Measurements from ENCODE around the gene OSM. TPM values are rescaled to one million over a fixed set of nuclear protein-coding genes. Genes with fewer than 3 reads are reported as not detected.
A peak's percentile ranks its signal among the peaks of the same experiment; 100 is the strongest.

The OSM gene
- total RNA-seq, 1 experiment from 2014 or later = not detected

DNA sequence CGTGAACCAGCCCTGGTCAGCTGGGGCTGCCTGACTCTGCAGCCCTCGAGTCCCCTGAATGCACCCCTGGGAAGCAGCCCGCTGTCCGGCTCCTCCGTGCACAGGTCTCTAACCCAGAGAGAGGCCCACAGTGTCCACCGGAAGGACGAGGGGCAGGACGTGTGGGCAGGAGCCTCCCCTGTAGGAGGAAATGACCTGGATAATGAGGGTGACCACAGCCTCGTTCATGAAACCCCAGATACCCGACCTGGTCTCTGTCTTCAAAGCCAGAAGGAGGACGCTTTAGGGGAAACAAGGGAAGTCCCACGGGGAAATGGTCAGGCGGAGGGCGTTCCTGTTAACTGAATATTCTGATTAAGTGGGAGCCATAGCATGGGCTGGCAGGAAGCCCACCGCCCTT, 43.3 kb downstream of the OSM start:
- Histone ChIP-seq H4K20me1 (ENCODE audit: insufficient read depth) (no peaks in the 10 kb centered on the region), H3K27ac (ENCODE audit: low read depth, low read length) (peak overlapping the region; percentile 92), H3K4me3 (replicated peaks in 1 of 2; ENCODE audit: low read depth in 1 of 2, low read length in 2 of 2) (no peak overlapping the region), H3K36me3 (ENCODE audit: control insufficient read depth in 1 of 2, insufficient read depth in 2 of 2, low read length in 2 of 2) (no peaks in the 10 kb centered on the region), H2AFZ (ENCODE audit: low read depth, low read length, poor library complexity, severe bottlenecking) (no peak overlapping the region), H3K9me3 (ENCODE audit: control insufficient read depth in 1 of 2, insufficient read depth in 1 of 2, low read depth in 1 of 2, low read length in 2 of 2) (no peaks in the 10 kb centered on the region; a peak in 1 of 4 replicates), H3K9me2 (ENCODE audit: insufficient read depth) (no peaks in the 10 kb centered on the region), H3K27me3 (ENCODE audit: insufficient read depth, low read length) (no peaks in the 10 kb centered on the region), H3K9ac (ENCODE audit: low read length) (peak overlapping the region; percentile 57), H3K79me2 (ENCODE audit: insufficient read depth, low read length) (no peaks in the 10 kb centered on the region), H3K4me2 (ENCODE audit: low read length) (peak overlapping the region; percentile 55), H3K4me1 (ENCODE audit: control insufficient read depth in 1 of 2, insufficient read depth in 2 of 2, low read length in 2 of 2) (peaks cover 44 to 90% of the 10 kb centered on the region in 2 experiments)
- intact Hi-C loops (cut with micrococcal nuclease) = no loop called here
- ChIA-PET POLR2A (interaction anchor here (0.8 to 6.3 kb wide), 5 partner anchors 8 to 115 kb away, joined by 3 to 43 read pairs (median 9); no protein-coding TSS in a partner anchor), CTCF (no interaction called here), RAD21 (ENCODE audit: low non-redundant PET in 1 of 2, low total read pairs in 2 of 2, uncharacterized antibody in 2 of 2, unreplicated experiment in 2 of 2) (no interaction called here)
- ATAC-seq (no peak), DNase-seq (ENCODE audit: low read depth, low spot score) (no peak)
- BruUV-seq (replicated peaks) = no TSS peak
- TF ChIP-seq POLR2A (IDR thresholded peaks at IDR 0.05; ENCODE audit: borderline replicate concordance, extremely low read depth, insufficient read depth, insufficient read length) (no peak), RAD21 (IDR thresholded peaks at IDR 0.05; ENCODE audit: low read depth) (no peak), ELF1 (IDR thresholded peaks at IDR 0.05; ENCODE audit: borderline replicate concordance, low read depth) (no peak), EGR1 (IDR thresholded peaks at IDR 0.05; ENCODE audit: low read depth) (no peak), EZH2phosphoT487 (IDR thresholded peaks at IDR 0.05; ENCODE audit: borderline replicate concordance) (no peak), SP1 (IDR thresholded peaks at IDR 0.05; ENCODE audit: low read depth) (no peak), YY1 (IDR thresholded peaks at IDR 0.05; ENCODE audit: extremely low read depth, insufficient replicate concordance, low read depth, low read length) (no peak), CBX3 (IDR thresholded peaks at IDR 0.05; ENCODE audit: low read depth) (no peak), JUND (IDR thresholded peaks at IDR 0.05) (no peak)
- TF ChIP-seq, protein P1, sequence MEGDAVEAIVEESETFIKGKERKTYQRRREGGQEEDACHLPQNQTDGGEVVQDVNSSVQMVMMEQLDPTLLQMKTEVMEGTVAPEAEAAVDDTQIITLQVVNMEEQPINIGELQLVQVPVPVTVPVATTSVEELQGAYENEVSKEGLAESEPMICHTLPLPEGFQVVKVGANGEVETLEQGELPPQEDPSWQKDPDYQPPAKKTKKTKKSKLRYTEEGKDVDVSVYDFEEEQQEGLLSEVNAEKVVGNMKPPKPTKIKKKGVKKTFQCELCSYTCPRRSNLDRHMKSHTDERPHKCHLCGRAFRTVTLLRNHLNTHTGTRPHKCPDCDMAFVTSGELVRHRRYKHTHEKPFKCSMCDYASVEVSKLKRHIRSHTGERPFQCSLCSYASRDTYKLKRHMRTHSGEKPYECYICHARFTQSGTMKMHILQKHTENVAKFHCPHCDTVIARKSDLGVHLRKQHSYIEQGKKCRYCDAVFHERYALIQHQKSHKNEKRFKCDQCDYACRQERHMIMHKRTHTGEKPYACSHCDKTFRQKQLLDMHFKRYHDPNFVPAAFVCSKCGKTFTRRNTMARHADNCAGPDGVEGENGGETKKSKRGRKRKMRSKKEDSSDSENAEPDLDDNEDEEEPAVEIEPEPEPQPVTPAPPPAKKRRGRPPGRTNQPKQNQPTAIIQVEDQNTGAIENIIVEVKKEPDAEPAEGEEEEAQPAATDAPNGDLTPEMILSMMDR (IDR thresholded peaks at IDR 0.05 in 2 of 3, conservative IDR thresholded peaks at IDR 0.05 in 1 of 3; ENCODE audit: borderline replicate concordance in 1 of 3, insufficient read depth in 1 of 3, low read depth in 2 of 3, low read length in 2 of 3) = no peak
- TF ChIP-seq, protein P2, sequence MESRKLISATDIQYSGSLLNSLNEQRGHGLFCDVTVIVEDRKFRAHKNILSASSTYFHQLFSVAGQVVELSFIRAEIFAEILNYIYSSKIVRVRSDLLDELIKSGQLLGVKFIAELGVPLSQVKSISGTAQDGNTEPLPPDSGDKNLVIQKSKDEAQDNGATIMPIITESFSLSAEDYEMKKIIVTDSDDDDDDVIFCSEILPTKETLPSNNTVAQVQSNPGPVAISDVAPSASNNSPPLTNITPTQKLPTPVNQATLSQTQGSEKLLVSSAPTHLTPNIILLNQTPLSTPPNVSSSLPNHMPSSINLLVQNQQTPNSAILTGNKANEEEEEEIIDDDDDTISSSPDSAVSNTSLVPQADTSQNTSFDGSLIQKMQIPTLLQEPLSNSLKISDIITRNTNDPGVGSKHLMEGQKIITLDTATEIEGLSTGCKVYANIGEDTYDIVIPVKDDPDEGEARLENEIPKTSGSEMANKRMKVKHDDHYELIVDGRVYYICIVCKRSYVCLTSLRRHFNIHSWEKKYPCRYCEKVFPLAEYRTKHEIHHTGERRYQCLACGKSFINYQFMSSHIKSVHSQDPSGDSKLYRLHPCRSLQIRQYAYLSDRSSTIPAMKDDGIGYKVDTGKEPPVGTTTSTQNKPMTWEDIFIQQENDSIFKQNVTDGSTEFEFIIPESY (IDR thresholded peaks at IDR 0.05; ENCODE audit: extremely low read depth, insufficient replicate concordance, low read length) = no peak
- TF ChIP-seq, protein P3, sequence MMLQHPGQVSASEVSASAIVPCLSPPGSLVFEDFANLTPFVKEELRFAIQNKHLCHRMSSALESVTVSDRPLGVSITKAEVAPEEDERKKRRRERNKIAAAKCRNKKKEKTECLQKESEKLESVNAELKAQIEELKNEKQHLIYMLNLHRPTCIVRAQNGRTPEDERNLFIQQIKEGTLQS (IDR thresholded peaks at IDR 0.05) = no peak
- TF ChIP-seq, protein P4, sequence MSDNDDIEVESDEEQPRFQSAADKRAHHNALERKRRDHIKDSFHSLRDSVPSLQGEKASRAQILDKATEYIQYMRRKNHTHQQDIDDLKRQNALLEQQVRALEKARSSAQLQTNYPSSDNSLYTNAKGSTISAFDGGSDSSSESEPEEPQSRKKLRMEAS (IDR thresholded peaks at IDR 0.05) = no peak

Measured in HCT116 (cell line).